HepG2 (cell line): Measurements from ENCODE around the gene NTRK2. TPM values are rescaled to one million over a fixed set of nuclear protein-coding genes. Genes with fewer than 3 reads are reported as not detected.

ENCODE experiments used
- ATAC-seq: fragments of 200-7000 bp; cut with Tn5 transposase; 3 replicates; pipeline ENCODE4 v1.9.1; 2020; ENCODE audit warnings: mild to moderate bottlenecking, moderate library complexity
- BruUV-seq: library from RNA; stranded (reverse); fragments of 400-500 nt; replicated peaks from 2 replicates; lab custom pipeline; 2021; lab: Mats Ljungman, UMichigan
- CTCF ChIA-PET: fragments of 300-600 bp; formaldehyde crosslinking; extraction: SDS; loops from one replicate; lab custom pipeline; 2021; ENCODE audit warnings: low total read pairs, inconsistent platforms, low intra/inter-chr PET ratio; lab: Yijun Ruan, JAX
- POLR2A ChIA-PET: fragments of 350-600 bp; sonication (Branson Sonifier 250); formaldehyde crosslinking; loops from one replicate; lab custom pipeline; 2020; ENCODE audit warnings: antibody characterized with exemption, inconsistent platforms; lab: Yijun Ruan, JAX
- DNase-seq: peaks from one replicate; pipeline ENCODE4 v3.0.0-alpha.2; 2015; ENCODE audit warnings: low spot score
- FAIRE-seq: peaks from 3 replicates; lab custom pipeline; 2011; peaks lifted over from hg19 to GRCh38; lab: Jason Lieb, UNC
- H2AFZ ChIP-seq: one replicate; pipeline ENCODE4 v1.6.1; 2011; ENCODE audit warnings: low read length, inconsistent platforms
- H3K27ac ChIP-seq: fragments of 300-600 bp; 3 replicates; pipeline ENCODE4 v1.8.0; 2011; ENCODE audit warnings: mixed run types, mild to moderate bottlenecking, mixed read lengths, low read length, inconsistent platforms; ENCODE audit not compliant: insufficient read depth; ENCODE audit errors: extremely low read length
- H3K27me3 ChIP-seq, 2 experiments: fragments of 200-600 bp in 1 of 2; 2 replicates in 1 of 2; 3 replicates in 1 of 2; pipeline versions ENCODE4 v1.6.0 to v1.8.0; 2011; ENCODE audit warnings: low read length in 2 of 2, mild to moderate bottlenecking in 2 of 2, moderate library complexity in 2 of 2, inconsistent platforms in 1 of 2; ENCODE audit not compliant: insufficient read depth in 2 of 2, control insufficient read depth in 1 of 2
- H3K36me3 ChIP-seq, 2 experiments: fragments of 200-600 bp in 1 of 2; replicated peaks in 1 of 2; 2 replicates in 1 of 2; 3 replicates in 1 of 2; pipeline versions ENCODE4 v1.5.1 to v1.8.0; 2011; ENCODE audit warnings: low read length in 2 of 2, inconsistent platforms in 1 of 2; ENCODE audit not compliant: insufficient read depth in 2 of 2, control insufficient read depth in 1 of 2
- H3K4me1 ChIP-seq: 2 replicates; pipeline ENCODE4 v1.5.1; 2012; ENCODE audit warnings: low read length, inconsistent platforms; ENCODE audit not compliant: insufficient read depth
- H3K4me2 ChIP-seq: 2 replicates; pipeline ENCODE4 v1.6.0; 2011; ENCODE audit warnings: low read depth, low read length, inconsistent platforms
- H3K4me3 ChIP-seq, 3 experiments: fragments of 200-600 bp in 1 of 3; sonication (generic), shearing (Covaris generic) in 1 of 3; replicated peaks in 1 of 3; 2 replicates each; pipeline ENCODE4 v1.5.1; 2011 to 2016; ENCODE audit warnings: low read length in 3 of 3, inconsistent platforms in 2 of 3, low read depth in 2 of 3, mild to moderate bottlenecking in 2 of 3, control low read depth in 1 of 3, mixed read lengths in 1 of 3; ENCODE audit not compliant: insufficient read depth in 1 of 3
- H3K79me2 ChIP-seq: one replicate; pipeline ENCODE4 v1.6.1; 2011; ENCODE audit warnings: low read length, inconsistent platforms; ENCODE audit not compliant: insufficient read depth
- H3K9ac ChIP-seq: 2 replicates; pipeline ENCODE4 v1.6.0; 2011; ENCODE audit warnings: mild to moderate bottlenecking, low read depth, low read length, inconsistent platforms; ENCODE audit not compliant: insufficient read depth
- H3K9me3 ChIP-seq: 2 replicates; pipeline ENCODE4 v1.5.1; 2012; ENCODE audit warnings: mild to moderate bottlenecking, low read length
- H4K20me1 ChIP-seq: 2 replicates; pipeline ENCODE4 v1.6.0; 2011; ENCODE audit warnings: inconsistent platforms, mild to moderate bottlenecking, low read length, moderate library complexity; ENCODE audit not compliant: insufficient read depth
- CENPBD1 ChIP-seq: sonication (generic); formaldehyde crosslinking; IDR thresholded peaks from 2 replicates; pipeline ENCODE4 v1.8.0; 2022; ENCODE audit warnings: missing genetic modification reagents, low read depth, mild to moderate bottlenecking, borderline replicate concordance
- EZH2 ChIP-seq: conservative IDR thresholded peaks from 2 replicates; pipeline ENCODE4 v1.6.1; 2012; ENCODE audit warnings: mild to moderate bottlenecking, low read depth, low read length, moderate library complexity
- FOXJ3 ChIP-seq: sonication (generic); formaldehyde crosslinking; IDR thresholded peaks from 2 replicates; pipeline ENCODE4 v1.4.0; 2020; ENCODE audit warnings: missing genetic modification reagents, mild to moderate bottlenecking, borderline replicate concordance
- KIAA2018 ChIP-seq: sonication (generic); formaldehyde crosslinking; IDR thresholded peaks from 2 replicates; pipeline ENCODE4 v1.5.0; 2020; ENCODE audit warnings: mild to moderate bottlenecking, missing genetic modification reagents, borderline replicate concordance
- SCMH1 ChIP-seq: sonication (generic); formaldehyde crosslinking; IDR thresholded peaks from 2 replicates; pipeline ENCODE4 v1.9.0; 2021; ENCODE audit warnings: missing genetic modification reagents, mild to moderate bottlenecking, borderline replicate concordance
- SOX6 ChIP-seq, 2 experiments: fragments of 450-650 bp in 1 of 2; sonication (generic) in 1 of 2; formaldehyde crosslinking in 1 of 2; IDR thresholded peaks; 2 replicates each; pipeline versions ENCODE4 v1.4.0 to v1.6.1; 2017 to 2020; ENCODE audit warnings: antibody characterized with exemption in 1 of 2, mild to moderate bottlenecking in 1 of 2, missing genetic modification reagents in 1 of 2
- TP53 ChIP-seq: sonication (generic); formaldehyde crosslinking; conservative IDR thresholded peaks from 2 replicates; pipeline ENCODE4 v1.4.0; 2020; ENCODE audit warnings: missing genetic modification reagents
- ZNF205 ChIP-seq: IDR thresholded peaks from 2 replicates; pipeline ENCODE4 v1.6.1; 2018; ENCODE audit warnings: missing biosample characterization, missing genetic modification reagents
- ZNF253 ChIP-seq: sonication (generic); formaldehyde crosslinking; IDR thresholded peaks from 2 replicates; pipeline ENCODE4 v1.8.0; 2022; ENCODE audit warnings: mild to moderate bottlenecking, missing genetic modification reagents, borderline replicate concordance
- ZNF296 ChIP-seq: sonication (generic); formaldehyde crosslinking; conservative IDR thresholded peaks from 2 replicates; pipeline ENCODE4 v1.5.0; 2020; ENCODE audit warnings: mild to moderate bottlenecking, missing genetic modification reagents
- ZNF441 ChIP-seq: sonication (generic); formaldehyde crosslinking; IDR thresholded peaks from 2 replicates; pipeline ENCODE4 v1.7.0; 2021; ENCODE audit warnings: missing genetic modification reagents, borderline replicate concordance
- ZNF468 ChIP-seq: sonication (generic); formaldehyde crosslinking; IDR thresholded peaks from 2 replicates; pipeline ENCODE4 v1.8.0; 2022; ENCODE audit warnings: mild to moderate bottlenecking, moderate library complexity, missing genetic modification reagents
- ZNF564 ChIP-seq: sonication (generic); formaldehyde crosslinking; IDR thresholded peaks from 2 replicates; pipeline ENCODE4 v1.8.1; 2023; ENCODE audit warnings: mild to moderate bottlenecking, missing genetic modification reagents
- ZNF75D ChIP-seq: sonication (generic); formaldehyde crosslinking; IDR thresholded peaks from 2 replicates; pipeline ENCODE4 v1.8.1; 2023; ENCODE audit warnings: missing genetic modification reagents, mild to moderate bottlenecking, borderline replicate concordance
- WGBS: methylation state at CpG from one replicate; pipeline ENCODE4 v1.1.6; 2017; ENCODE audit warnings: low lambda C conversion rate; 5-methylcytosine and 5-hydroxymethylcytosine counted together
- in situ Hi-C: cut with HindIII; loops from 2 replicates; pipeline ENCODE4 v1.10.0; 2017; ENCODE audit warnings: low pct_unique_long_range_greater_than_20kb; ENCODE audit not compliant: extremely low pct_ligation_motif_present
- intact Hi-C: fragments of 100-400 bp; cut with micrococcal nuclease; formaldehyde crosslinking; loops from one replicate; pipeline ENCODE4 v1.10.0; 2022; ENCODE audit not compliant: unreplicated experiment
- polyA plus RNA-seq, 8 experiments: library from polyadenylated mRNA; depleted of rRNA in 3 of 8; stranded (reverse) in 7 of 8; unstranded in 1 of 8; fragments of >200 nt; fragmentation: Illumina TruSeq in 4 of 8; extraction: Trizol in 4 of 8; gene quantifications; 2 replicates each; pipeline versions ENCODE4 v1.2.1 to v1.2.3, GENCODE V29; 2011 to 2016; ENCODE audit warnings: low read depth in 4 of 8, missing spikeins in 1 of 8, mixed read lengths in 1 of 8; ENCODE audit not compliant: insufficient read depth in 1 of 8
- total RNA-seq, 5 experiments: library from RNA; depleted of rRNA; stranded (reverse); fragments of >200 nt; fragmentation: Illumina TruSeq; extraction: Trizol; gene quantifications; 2 replicates each; pipeline ENCODE4 v1.2.3, GENCODE V29; 2016; ENCODE audit warnings: low read depth in 1 of 5

Gene NTRK2
- total and polyA plus RNA-seq, 2 of the 13 experiments (the other 11 are each of a cell fraction or from before 2014, with no cell fraction given), result not detected

- TF ChIP-seq ZNF564 (CRISPR knock-in tag), result no peak
- TF ChIP-seq FOXJ3 (CRISPR knock-in tag), result no peak
- no peak for TF ChIP-seq SCMH1 (CRISPR knock-in tag)
- no peak for TF ChIP-seq ZNF253 (CRISPR knock-in tag)
- no peak for TF ChIP-seq ZNF205 (CRISPR knock-in tag)
- TF ChIP-seq ZNF296 (CRISPR knock-in tag), result no peak
- TF ChIP-seq TP53 (CRISPR knock-in tag), result no peak
Observed at GRCh38 chr9:84894859-84895258, 225.3 kb downstream of the NTRK2 start (continued).

GRCh38 chr9:84897362-84898094 lies 228.0 kb downstream of the NTRK2 start:
- no peak overlapping the region for H3K4me2 ChIP-seq
- WGBS, result 10% methylated on average over 7 of the region's 7 CpGs
- FAIRE-seq (no peak), DNase-seq (no peak), ATAC-seq (no peak)
- H3K4me3 ChIP-seq, result no peak overlapping the region
- H3K36me3 ChIP-seq, result no peaks in the 10 kb centered on the region
- intact Hi-C loops, result no loop called here
- POLR2A ChIA-PET, result no interaction called here
- in situ Hi-C loops, result no loop called here
- no peaks in the 10 kb centered on the region for H4K20me1 ChIP-seq
- H3K27ac ChIP-seq, result no peak overlapping the region
- no TSS peak for BruUV-seq
- no peak overlapping the region for H3K9ac ChIP-seq
- H3K27me3 ChIP-seq, result no peaks in the 10 kb centered on the region; a peak in 1 of 5 replicates
- H3K4me1 ChIP-seq, result no peaks in the 10 kb centered on the region
- H2AFZ ChIP-seq, result no peak overlapping the region
- H3K9me3 ChIP-seq, result no peaks in the 10 kb centered on the region
- CTCF ChIA-PET, result no interaction called here
- H3K79me2 ChIP-seq, result no peaks in the 10 kb centered on the region
- TF ChIP-seq CENPBD1 (CRISPR knock-in tag), result no peak
- no peak for TF ChIP-seq SOX6 (IDR thresholded peaks at IDR 0.05)
- no peak for TF ChIP-seq SOX6 (CRISPR knock-in tag; IDR thresholded peaks at IDR 0.05)
- TF ChIP-seq ZNF468 (CRISPR knock-in tag), result no peak
- no peak for TF ChIP-seq ZNF441 (CRISPR knock-in tag)
- TF ChIP-seq ZNF75D (CRISPR knock-in tag), result no peak
- TF ChIP-seq EZH2, result no peak
- TF ChIP-seq KIAA2018 (CRISPR knock-in tag), result no peak
- TF ChIP-seq ZNF205 (CRISPR knock-in tag), result no peak
